WERI-Rb-1 (cell line): Measurements from ENCODE around the gene CHD6.

Experiments used
- DNase-seq: peaks from one replicate; pipeline ENCODE4 v3.0.0-alpha.2; 2020
- H3K27ac ChIP-seq: fragments of 250-450 bp; sonication (Bioruptor Pico); 2 replicates; pipeline ENCODE4 v1.5.1; 2020; ENCODE audit warnings: mild to moderate bottlenecking, moderate library complexity
- H3K27me3 ChIP-seq: fragments of 250-450 bp; sonication (Bioruptor Pico); 2 replicates; pipeline ENCODE4 v1.5.1; 2021; ENCODE audit warnings: mild to moderate bottlenecking, low read depth, moderate library complexity; ENCODE audit not compliant: insufficient read depth, severe bottlenecking
- H3K36me3 ChIP-seq: fragments of 250-450 bp; sonication (Bioruptor Pico); 2 replicates; pipeline ENCODE4 v1.5.1; 2020; ENCODE audit warnings: mild to moderate bottlenecking, moderate library complexity
- H3K4me3 ChIP-seq: 2 replicates; pipeline ENCODE4 v1.5.1; 2011; ENCODE audit warnings: low read depth, mild to moderate bottlenecking, control low read depth, low read length
- H3K9me3 ChIP-seq: fragments of 250-450 bp; sonication (Bioruptor Pico); 2 replicates; pipeline ENCODE4 v1.5.1; 2021; ENCODE audit warnings: mild to moderate bottlenecking, moderate library complexity; ENCODE audit not compliant: severe bottlenecking
- TF ChIP-seq, protein P1 (sequence below): IDR thresholded peaks from 2 replicates; pipeline ENCODE4 v1.5.1; 2011; ENCODE audit warnings: low read depth, mild to moderate bottlenecking, control low read depth, inconsistent platforms, low read length

The CHD6 gene

DNA sequence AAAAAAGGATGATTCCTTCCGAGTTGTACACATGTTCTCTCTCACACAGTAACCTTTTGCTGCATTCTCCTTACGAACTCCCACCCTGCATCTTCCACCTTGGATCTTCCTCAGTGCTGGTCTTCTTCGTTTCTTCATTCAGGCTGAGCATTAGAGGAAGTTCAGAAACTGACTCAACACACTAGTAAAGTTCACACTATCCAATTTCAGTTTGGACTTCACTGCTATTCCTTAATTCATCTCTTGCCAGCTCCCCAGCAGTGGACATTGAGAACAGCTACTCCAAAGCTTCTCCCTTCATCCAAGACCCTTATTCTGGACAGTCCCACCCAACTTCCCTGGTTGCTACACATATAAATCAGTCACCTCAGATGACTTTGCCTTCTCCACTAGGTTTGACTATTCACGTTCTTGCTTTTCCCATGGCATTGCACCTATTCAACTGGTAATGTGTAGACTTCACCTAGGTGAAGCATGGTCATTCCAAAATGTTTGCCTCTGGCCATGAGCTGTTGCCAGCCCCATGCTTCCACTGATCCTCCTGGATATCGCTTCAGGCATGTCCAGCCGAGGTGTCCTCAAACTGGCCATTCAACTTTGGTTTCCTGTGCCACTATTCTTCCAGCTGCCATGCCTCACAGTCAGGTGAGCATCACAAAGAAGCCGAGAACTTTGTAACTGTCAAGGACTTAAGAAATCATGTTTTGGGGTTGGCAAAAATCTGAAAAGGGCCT is 147.6 kb downstream of the CHD6 start:
- Histone ChIP-seq H3K27ac (no peak overlapping the region), H3K27me3 (no peaks in the 10 kb centered on the region), H3K36me3 (peaks cover 42% of the 10 kb centered on the region), H3K4me3 (no peak overlapping the region), H3K9me3 (no peaks in the 10 kb centered on the region)
- TF ChIP-seq, protein P1, sequence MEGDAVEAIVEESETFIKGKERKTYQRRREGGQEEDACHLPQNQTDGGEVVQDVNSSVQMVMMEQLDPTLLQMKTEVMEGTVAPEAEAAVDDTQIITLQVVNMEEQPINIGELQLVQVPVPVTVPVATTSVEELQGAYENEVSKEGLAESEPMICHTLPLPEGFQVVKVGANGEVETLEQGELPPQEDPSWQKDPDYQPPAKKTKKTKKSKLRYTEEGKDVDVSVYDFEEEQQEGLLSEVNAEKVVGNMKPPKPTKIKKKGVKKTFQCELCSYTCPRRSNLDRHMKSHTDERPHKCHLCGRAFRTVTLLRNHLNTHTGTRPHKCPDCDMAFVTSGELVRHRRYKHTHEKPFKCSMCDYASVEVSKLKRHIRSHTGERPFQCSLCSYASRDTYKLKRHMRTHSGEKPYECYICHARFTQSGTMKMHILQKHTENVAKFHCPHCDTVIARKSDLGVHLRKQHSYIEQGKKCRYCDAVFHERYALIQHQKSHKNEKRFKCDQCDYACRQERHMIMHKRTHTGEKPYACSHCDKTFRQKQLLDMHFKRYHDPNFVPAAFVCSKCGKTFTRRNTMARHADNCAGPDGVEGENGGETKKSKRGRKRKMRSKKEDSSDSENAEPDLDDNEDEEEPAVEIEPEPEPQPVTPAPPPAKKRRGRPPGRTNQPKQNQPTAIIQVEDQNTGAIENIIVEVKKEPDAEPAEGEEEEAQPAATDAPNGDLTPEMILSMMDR: no peak
- no peak for DNase-seq

DNA sequence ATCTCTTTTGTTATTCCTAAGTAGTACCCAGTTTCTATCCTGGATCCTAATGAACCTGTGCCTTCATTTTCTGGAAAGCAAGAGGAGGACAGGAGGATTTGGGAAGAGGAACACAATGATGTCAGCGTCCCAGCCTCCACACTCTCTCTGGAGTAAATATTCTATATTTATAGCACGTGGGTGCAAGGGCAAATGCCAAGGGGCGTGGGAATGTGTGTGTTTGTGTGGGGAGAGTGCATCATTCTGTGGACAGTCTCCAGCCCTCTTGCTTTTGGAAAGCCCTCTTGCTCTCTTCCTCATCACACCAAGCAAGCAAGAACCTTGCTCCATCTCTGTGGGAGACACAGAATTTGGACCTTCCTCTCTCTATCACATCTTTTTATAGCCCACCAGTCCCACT is 148.3 kb downstream of the CHD6 start:
- DNase-seq: no peak
- TF ChIP-seq, protein P1: no peak
- H3K36me3 ChIP-seq: peaks cover 42% of the 10 kb centered on the region

DNA sequence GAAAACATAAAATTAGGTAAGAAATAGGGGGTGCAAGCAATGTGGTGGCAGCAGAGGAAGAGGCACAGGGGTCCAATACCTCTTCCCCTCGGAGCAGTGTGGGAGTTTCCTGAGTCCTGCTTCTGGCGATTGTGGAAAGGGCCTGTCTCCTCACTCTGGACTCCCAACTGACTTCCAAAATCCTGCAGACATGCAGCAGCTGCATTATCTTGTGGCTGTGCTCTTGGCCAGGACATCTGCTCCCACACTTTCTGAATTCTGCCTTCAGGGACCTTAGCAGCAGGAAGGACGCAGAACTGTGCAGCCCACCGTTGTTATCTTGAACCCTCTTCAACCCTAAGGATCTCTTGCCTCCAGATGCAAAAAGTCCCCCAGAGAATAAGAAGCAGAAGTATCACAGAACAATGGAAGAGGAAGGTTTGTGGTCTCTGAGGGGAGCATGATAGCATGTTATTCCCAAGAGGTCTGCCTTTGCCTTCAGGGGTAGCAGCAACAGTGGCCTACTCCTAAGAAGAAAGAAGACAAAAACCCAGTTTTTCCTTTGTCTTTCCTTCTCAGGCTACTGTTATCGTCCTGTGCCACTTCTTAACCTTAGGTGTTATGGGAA is 149.1 kb downstream of the CHD6 start:
- TF ChIP-seq, protein P1: no peak

More for the DNA sequence above, 148.3 kb downstream of the CHD6 start:
- H3K4me3 ChIP-seq: no peak overlapping the region
- no peaks in the 10 kb centered on the region for H3K27me3 ChIP-seq
- H3K9me3 ChIP-seq: no peaks in the 10 kb centered on the region
- H3K27ac ChIP-seq: no peak overlapping the region

DNA sequence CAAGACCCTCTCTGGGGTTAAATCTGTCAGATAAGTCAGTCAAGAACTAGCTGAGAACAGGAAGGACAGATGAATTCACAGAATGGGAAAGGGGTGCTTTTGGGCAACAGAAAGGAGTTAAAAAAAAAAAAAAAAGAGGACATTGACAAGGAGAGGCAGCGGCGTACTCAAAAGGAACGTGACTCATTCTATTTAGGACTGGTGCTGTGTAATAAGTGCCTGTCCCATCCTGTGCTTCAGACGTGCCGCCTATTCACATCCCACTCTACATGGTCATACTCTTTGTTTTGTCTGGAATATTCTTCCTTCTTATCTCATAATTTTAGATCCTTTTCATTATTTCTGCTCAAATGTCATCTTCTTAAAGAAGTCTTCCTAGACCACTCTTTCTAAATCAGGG is 150.5 kb downstream of the CHD6 start:
- TF ChIP-seq, protein P1: no peak
- Histone ChIP-seq H3K4me3 (no peak overlapping the region), H3K27ac (no peak overlapping the region), H3K27me3 (no peaks in the 10 kb centered on the region), H3K9me3 (no peaks in the 10 kb centered on the region), H3K36me3 (peaks cover 45% of the 10 kb centered on the region)
- DNase-seq: no peak

More for the DNA sequence above, 149.1 kb downstream of the CHD6 start:
- H3K36me3 ChIP-seq: peaks cover 48% of the 10 kb centered on the region
- no peak overlapping the region for H3K27ac ChIP-seq
- H3K4me3 ChIP-seq: no peak overlapping the region
- no peak for DNase-seq
- no peaks in the 10 kb centered on the region for H3K27me3 ChIP-seq
- no peaks in the 10 kb centered on the region for H3K9me3 ChIP-seq

DNA sequence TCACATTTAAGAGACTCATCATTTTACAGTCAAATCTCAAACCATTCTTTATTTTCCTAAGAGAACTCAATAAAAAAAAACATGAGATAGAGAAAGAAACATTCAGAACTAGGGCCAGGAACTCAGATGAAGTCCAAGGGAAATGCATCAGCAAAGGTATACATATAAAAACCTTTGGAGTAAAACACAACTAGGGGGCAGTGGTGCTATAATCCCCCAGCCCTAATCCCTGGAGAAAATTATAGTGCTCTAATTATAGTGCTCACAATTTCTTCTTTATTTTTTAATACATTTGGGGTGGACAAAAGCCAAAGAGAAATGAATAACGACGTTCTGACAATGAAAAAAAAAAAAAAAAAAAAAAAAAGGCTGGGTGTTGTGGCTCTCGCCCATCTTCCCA is 151.0 kb downstream of the CHD6 start:
- H3K27ac ChIP-seq: no peak overlapping the region
- peaks cover 41% of the 10 kb centered on the region for H3K36me3 ChIP-seq
- TF ChIP-seq, protein P1: peak; percentile 22; the same call in 1 of the 2 replicates
- no peaks in the 10 kb centered on the region for H3K9me3 ChIP-seq
- DNase-seq: no peak
- no peak overlapping the region for H3K4me3 ChIP-seq
- no peaks in the 10 kb centered on the region for H3K27me3 ChIP-seq
